ENCODE data around the gene POC1B. TPM values are rescaled to one million over a fixed set of nuclear protein-coding genes. Genes with fewer than 3 reads are reported as not detected.
A peak's percentile ranks its signal among the peaks of the same experiment; 100 is the strongest.

The POC1B gene
- total RNA-seq, 4 donors from 2014 or later: 24.3 to 42.9 (median 31.1) TPM

- H3K27ac ChIP-seq: no peak overlapping the region
- no peak overlapping the region for H3K4me3 ChIP-seq
- H3K4me1 ChIP-seq: no peaks in the 10 kb centered on the region
- H3K27me3 ChIP-seq: no peaks in the 10 kb centered on the region
- H3K9me3 ChIP-seq: no peaks in the 10 kb centered on the region
- DNase-seq: no peak
- TF ChIP-seq CTCF (IDR thresholded peaks at IDR 0.05): no peak
- TF ChIP-seq POLR2A (IDR thresholded peaks at IDR 0.05): no peak
- no peaks in the 10 kb centered on the region for H3K36me3 ChIP-seq
Observed at GRCh38 chr12:89433634-89434033, 92.2 kb downstream of the POC1B start.

GRCh38 chr12:89432396-89432795 is 93.5 kb downstream of the POC1B start:
- H3K36me3 ChIP-seq: no peaks in the 10 kb centered on the region
- no peaks in the 10 kb centered on the region for H3K27me3 ChIP-seq
- no peak for DNase-seq
- no peaks in the 10 kb centered on the region for H3K4me1 ChIP-seq
- TF ChIP-seq CTCF (IDR thresholded peaks at IDR 0.05): no peak
- TF ChIP-seq POLR2A (IDR thresholded peaks at IDR 0.05): no peak
- H3K27ac ChIP-seq: no peak overlapping the region
- no peaks in the 10 kb centered on the region for H3K9me3 ChIP-seq
- no peak overlapping the region for H3K4me3 ChIP-seq

GRCh38 chr12:89429528-89429927 is 96.3 kb downstream of the POC1B start:
- Histone ChIP-seq H3K27me3 (no peaks in the 10 kb centered on the region), H3K36me3 (no peaks in the 10 kb centered on the region), H3K4me1 (no peaks in the 10 kb centered on the region), H3K4me3 (no peak overlapping the region), H3K9me3 (no peaks in the 10 kb centered on the region), H3K27ac (no peak overlapping the region)
- TF ChIP-seq POLR2A (IDR thresholded peaks at IDR 0.05) (no peak), CTCF (IDR thresholded peaks at IDR 0.05) (no peak)
- no peak for DNase-seq

- no peak overlapping the region for H3K4me3 ChIP-seq
- H3K36me3 ChIP-seq: no peaks in the 10 kb centered on the region
- H3K27me3 ChIP-seq: no peaks in the 10 kb centered on the region
- peak overlapping the region in 2 of 4 donors; percentile 6 to 55 for H3K27ac ChIP-seq
- H3K4me1 ChIP-seq: no peaks in the 10 kb centered on the region
- TF ChIP-seq CTCF (IDR thresholded peaks at IDR 0.05): no peak
- no peak for TF ChIP-seq POLR2A (IDR thresholded peaks at IDR 0.05)
- H3K9me3 ChIP-seq: no peaks in the 10 kb centered on the region
- DNase-seq: no peak
Observed at GRCh38 chr12:89427508-89428156, 98.2 kb downstream of the POC1B start.

- no peaks in the 10 kb centered on the region for H3K36me3 ChIP-seq
- H3K4me3 ChIP-seq: no peak overlapping the region
- no peaks in the 10 kb centered on the region for H3K4me1 ChIP-seq
- no peak for TF ChIP-seq POLR2A (IDR thresholded peaks at IDR 0.05)
- TF ChIP-seq CTCF (IDR thresholded peaks at IDR 0.05): no peak
- no peak overlapping the region for H3K27ac ChIP-seq
- no peak for DNase-seq
- no peaks in the 10 kb centered on the region for H3K9me3 ChIP-seq
- no peaks in the 10 kb centered on the region for H3K27me3 ChIP-seq
Observed at GRCh38 chr12:89424846-89425245, 101.0 kb downstream of the POC1B start.

GRCh38 chr12:89424389-89424788 is 101.5 kb downstream of the POC1B start:
- no peak for TF ChIP-seq CTCF (IDR thresholded peaks at IDR 0.05)
- no peak for TF ChIP-seq POLR2A (IDR thresholded peaks at IDR 0.05)
- no peaks in the 10 kb centered on the region for H3K4me1 ChIP-seq
- DNase-seq: no peak
- H3K36me3 ChIP-seq: no peaks in the 10 kb centered on the region
- no peak overlapping the region for H3K4me3 ChIP-seq
- H3K9me3 ChIP-seq: no peaks in the 10 kb centered on the region
- H3K27me3 ChIP-seq: no peaks in the 10 kb centered on the region
- no peak overlapping the region for H3K27ac ChIP-seq

Measured in Peyer's patch (tissue), 4 donors.